Testis (tissue), 3 donors: ENCODE results near the gene GRM8. TPM values are rescaled to one million over a fixed set of nuclear protein-coding genes. Genes with fewer than 3 reads are reported as not detected.

ENCODE experiments used
- DNase-seq: peaks from one replicate; pipeline ENCODE4 v3.0.0-alpha.2; 2019
- H3K27ac ChIP-seq, 2 donors: fragments of 200-600 bp; sonication (generic); one replicate each; pipeline ENCODE4 v1.5.1; 2019
- H3K27me3 ChIP-seq: fragments of 200-600 bp; sonication (generic); one replicate; pipeline ENCODE4 v1.5.1; 2019
- H3K36me3 ChIP-seq: fragments of 200-600 bp; sonication (generic); one replicate; pipeline ENCODE4 v1.5.1; 2017; ENCODE audit warnings: low read depth; ENCODE audit errors: missing control alignments
- H3K4me1 ChIP-seq: fragments of 200-600 bp; sonication (generic); one replicate; pipeline ENCODE4 v1.5.1; 2019
- H3K4me3 ChIP-seq, 2 donors: fragments of 200-600 bp; sonication (generic); one replicate each; pipeline ENCODE4 v1.5.1; 2017 to 2019
- H3K9me3 ChIP-seq: fragments of 200-600 bp; sonication (generic); one replicate; pipeline ENCODE4 v1.5.1; 2017
- CTCF ChIP-seq, 3 experiments: fragments of 450-650 bp in 2 of 3; fragments of 200-600 bp in 1 of 3; sonication (generic) in 1 of 3; IDR thresholded peaks; one replicate each; pipeline ENCODE4 v1.5.1; 2016 to 2019; ENCODE audit warnings: antibody characterized with exemption in 3 of 3, mild to moderate bottlenecking in 2 of 3, moderate library complexity in 1 of 3
- POLR2A ChIP-seq: fragments of 450-650 bp; IDR thresholded peaks from one replicate; pipeline ENCODE4 v1.6.1; 2017; ENCODE audit warnings: antibody characterized with exemption, mild to moderate bottlenecking, moderate library complexity
- WGBS, 2 donors: methylation state at CpG; one replicate each; pipeline ENCODE4 v1.1.5; 2018; 5-methylcytosine and 5-hydroxymethylcytosine counted together
- intact Hi-C: fragments of 100-400 bp; cut with DNase I; formaldehyde crosslinking; loops from one replicate; pipeline ENCODE4 v1.15.1; 2023; ENCODE audit warnings: low total_unique reads
- polyA plus RNA-seq: library from polyadenylated mRNA; stranded (reverse); fragments of 350-450 nt; fragmentation: Illumina TruSeq; extraction: RNeasy Lipid Tissue Mini Kit (QIAGEN cat#74804); gene quantifications from one replicate; pipeline ENCODE4 v1.2.3, GENCODE V29; 2014; ENCODE audit warnings: low read depth, low replicate concordance; ENCODE audit not compliant: insufficient read depth
- total RNA-seq, 2 donors: library from RNA; depleted of rRNA; stranded (reverse); fragments of >200 nt; gene quantifications; one replicate each; pipeline ENCODE4 v1.2.3, GENCODE V29; 2016

Gene GRM8
- total and polyA plus RNA-seq, 3 donors from 2014 or later: 7.1 to 8.2 (median 7.1) TPM

GRCh38 chr7:126557271-126557670 is 695.5 kb downstream of the GRM8 start:
- intact Hi-C loops: no loop called here
- Histone ChIP-seq H3K9me3 (no peaks in the 10 kb centered on the region), H3K36me3 (no peaks in the 10 kb centered on the region), H3K4me1 (no peaks in the 10 kb centered on the region), H3K27me3 (no peaks in the 10 kb centered on the region), H3K27ac (no peak overlapping the region), H3K4me3 (no peak overlapping the region)
- 92 to 94% methylated on average over 4 of the region's 4 CpGs for WGBS, 2 donors
- TF ChIP-seq CTCF (IDR thresholded peaks at IDR 0.05) (no peak), POLR2A (no peak)
- no peak for DNase-seq

- intact Hi-C loops: no loop called here
Observed at GRCh38 chr7:126541406-126541805, 711.3 kb downstream of the GRM8 start.

GRCh38 chr7:126535176-126535575 is 717.6 kb downstream of the GRM8 start:
- H3K9me3 ChIP-seq: no peaks in the 10 kb centered on the region
- no peak for DNase-seq
- H3K4me1 ChIP-seq: peaks cover 7% of the 10 kb centered on the region
- H3K27ac ChIP-seq: no peak overlapping the region
- no peak overlapping the region for H3K4me3 ChIP-seq
- 69 to 82% methylated on average over 5 of the region's 5 CpGs for WGBS, 2 donors
- intact Hi-C loops: no loop called here
- no peaks in the 10 kb centered on the region for H3K27me3 ChIP-seq
- H3K36me3 ChIP-seq: no peaks in the 10 kb centered on the region
- no peak for TF ChIP-seq POLR2A
- TF ChIP-seq CTCF (IDR thresholded peaks at IDR 0.05): no peak

More at GRCh38 chr7:126541406-126541805, 711.3 kb downstream of the GRM8 start:
- no peak for DNase-seq
- 86 to 89% methylated on average over 5 of the region's 5 CpGs for WGBS, 2 donors
- H3K9me3 ChIP-seq: no peaks in the 10 kb centered on the region
- TF ChIP-seq POLR2A (no peak), CTCF (IDR thresholded peaks at IDR 0.05) (no peak)
- no peaks in the 10 kb centered on the region for H3K27me3 ChIP-seq
- H3K4me1 ChIP-seq: no peaks in the 10 kb centered on the region
- H3K36me3 ChIP-seq: no peaks in the 10 kb centered on the region
- no peak overlapping the region for H3K4me3 ChIP-seq
- H3K27ac ChIP-seq: no peak overlapping the region

GRCh38 chr7:126533715-126534114 is 719.0 kb downstream of the GRM8 start:
- Histone ChIP-seq H3K36me3 (no peaks in the 10 kb centered on the region), H3K4me3 (no peak overlapping the region), H3K27me3 (no peaks in the 10 kb centered on the region), H3K4me1 (peaks cover 7% of the 10 kb centered on the region), H3K9me3 (no peaks in the 10 kb centered on the region), H3K27ac (no peak overlapping the region)
- DNase-seq: no peak
- TF ChIP-seq POLR2A: no peak
- TF ChIP-seq CTCF (IDR thresholded peaks at IDR 0.05): no peak
- 77 to 85% methylated on average over 7 of the region's 7 CpGs for WGBS, 2 donors
- intact Hi-C loops: no loop called here

- no peak overlapping the region for H3K4me3 ChIP-seq
- H3K27me3 ChIP-seq: no peaks in the 10 kb centered on the region
- peaks cover 7% of the 10 kb centered on the region for H3K4me1 ChIP-seq
- intact Hi-C loops: no loop called here
- H3K27ac ChIP-seq: no peak overlapping the region
- no peaks in the 10 kb centered on the region for H3K36me3 ChIP-seq
- H3K9me3 ChIP-seq: no peaks in the 10 kb centered on the region
- TF ChIP-seq CTCF (IDR thresholded peaks at IDR 0.05) (no peak), POLR2A (no peak)
- no peak for DNase-seq
Observed at GRCh38 chr7:126529833-126530232, 722.9 kb downstream of the GRM8 start.
